Measurements from ENCODE around the gene ATF7. TPM values are rescaled to one million over a fixed set of nuclear protein-coding genes. Genes with fewer than 3 reads are reported as not detected.

The ATF7 gene
- total RNA-seq, 1 donor from 2014 or later = 12.7 TPM

DNA sequence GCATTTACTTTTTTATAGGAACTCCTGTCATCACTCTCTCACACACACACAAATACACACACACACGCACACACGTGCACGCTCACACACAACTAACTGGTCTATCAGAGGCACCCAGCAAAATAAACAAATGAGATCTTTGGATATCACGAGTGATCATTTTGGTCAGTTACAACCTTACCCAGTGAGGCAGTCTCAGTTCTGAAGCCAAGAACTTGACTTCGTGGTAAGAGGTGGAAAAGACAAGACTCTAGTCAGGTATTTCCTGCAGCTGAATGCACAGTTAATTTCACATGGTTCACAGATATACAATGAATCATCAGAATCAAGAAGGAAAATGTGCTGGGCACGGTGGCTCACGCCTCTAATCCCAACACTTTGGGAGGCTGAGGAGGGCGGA is 39.4 kb downstream of the ATF7 start:
- H4K20me1 ChIP-seq (ENCODE audit: low read depth) = peaks cover 16% of the 10 kb centered on the region
- H3K9me3 Mint-ChIP-seq = peaks cover 4% of the 10 kb centered on the region
- TF ChIP-seq EZH2phosphoT487 (IDR thresholded peaks at IDR 0.05) (no peak), EZH2 (IDR thresholded peaks at IDR 0.05) (no peak)
- TF ChIP-seq, protein P1, sequence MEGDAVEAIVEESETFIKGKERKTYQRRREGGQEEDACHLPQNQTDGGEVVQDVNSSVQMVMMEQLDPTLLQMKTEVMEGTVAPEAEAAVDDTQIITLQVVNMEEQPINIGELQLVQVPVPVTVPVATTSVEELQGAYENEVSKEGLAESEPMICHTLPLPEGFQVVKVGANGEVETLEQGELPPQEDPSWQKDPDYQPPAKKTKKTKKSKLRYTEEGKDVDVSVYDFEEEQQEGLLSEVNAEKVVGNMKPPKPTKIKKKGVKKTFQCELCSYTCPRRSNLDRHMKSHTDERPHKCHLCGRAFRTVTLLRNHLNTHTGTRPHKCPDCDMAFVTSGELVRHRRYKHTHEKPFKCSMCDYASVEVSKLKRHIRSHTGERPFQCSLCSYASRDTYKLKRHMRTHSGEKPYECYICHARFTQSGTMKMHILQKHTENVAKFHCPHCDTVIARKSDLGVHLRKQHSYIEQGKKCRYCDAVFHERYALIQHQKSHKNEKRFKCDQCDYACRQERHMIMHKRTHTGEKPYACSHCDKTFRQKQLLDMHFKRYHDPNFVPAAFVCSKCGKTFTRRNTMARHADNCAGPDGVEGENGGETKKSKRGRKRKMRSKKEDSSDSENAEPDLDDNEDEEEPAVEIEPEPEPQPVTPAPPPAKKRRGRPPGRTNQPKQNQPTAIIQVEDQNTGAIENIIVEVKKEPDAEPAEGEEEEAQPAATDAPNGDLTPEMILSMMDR (IDR thresholded peaks at IDR 0.05) = no peak
- no peak overlapping the region for H3K4me3 Mint-ChIP-seq
- no peaks in the 10 kb centered on the region for H3K9me3 ChIP-seq (ENCODE audit: low read depth)
- no peak overlapping the region for H3K4me3 ChIP-seq
- no peaks in the 10 kb centered on the region for H3K27me3 Mint-ChIP-seq (ENCODE audit: insufficient read depth, low read depth)
- no peaks in the 10 kb centered on the region for H3K36me3 ChIP-seq
- peaks cover 11% of the 10 kb centered on the region for H3F3A ChIP-seq (ENCODE audit: low read depth)
- peaks cover 19% of the 10 kb centered on the region for H3K4me1 Mint-ChIP-seq
- H3K27me3 ChIP-seq = no peaks in the 10 kb centered on the region
- peaks cover 20% of the 10 kb centered on the region for H3K4me1 ChIP-seq
- peaks cover 6% of the 10 kb centered on the region for H3K36me3 Mint-ChIP-seq
- no peak for DNase-seq (ENCODE audit: low spot score)
- no peak overlapping the region for H3K27ac Mint-ChIP-seq
- H3K9ac ChIP-seq = no peak overlapping the region
- H2AFZ ChIP-seq (replicated peaks) = no peak overlapping the region
- peaks cover 8% of the 10 kb centered on the region for H3K79me2 ChIP-seq (ENCODE audit: low read depth)
- H3K4me2 ChIP-seq = no peak overlapping the region
- no peak overlapping the region for H3K27ac ChIP-seq

GRCh38 chr12:53585448-53586125 is 40.6 kb downstream of the ATF7 start:
- H4K20me1 ChIP-seq (ENCODE audit: low read depth) = peaks cover 7% of the 10 kb centered on the region
- H3K4me1 Mint-ChIP-seq = peaks cover 9% of the 10 kb centered on the region
- no peak overlapping the region for H3K4me3 Mint-ChIP-seq

DNA sequence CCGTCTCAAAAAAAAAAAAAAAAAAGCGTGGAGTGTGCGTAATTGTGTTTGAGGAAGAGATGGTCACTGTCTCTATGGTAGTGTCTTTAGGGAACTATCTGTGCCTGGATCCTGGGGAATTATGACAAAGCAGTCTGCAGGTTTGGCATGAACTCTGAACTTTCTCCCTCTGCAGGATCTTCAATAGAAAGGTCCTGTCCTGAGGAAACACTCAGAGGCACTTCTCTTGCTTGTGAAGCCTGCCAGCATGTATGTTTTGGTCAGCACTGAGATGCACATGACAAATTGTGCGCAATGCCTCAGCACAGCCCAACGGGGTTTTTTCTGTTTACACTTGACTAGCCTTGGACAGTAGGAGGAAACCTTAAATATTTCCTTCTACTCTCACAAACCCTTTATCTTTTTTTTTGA is 46.6 kb downstream of the ATF7 start:
- no peaks in the 10 kb centered on the region for H4K20me1 ChIP-seq (ENCODE audit: low read depth)
- Mint-ChIP-seq H3K27me3 (ENCODE audit: insufficient read depth, low read depth) (peaks cover 5% of the 10 kb centered on the region), H3K4me3 (no peak overlapping the region), H3K4me1 (peaks cover 11% of the 10 kb centered on the region), H3K27ac (no peak overlapping the region), H3K9me3 (peaks cover 4% of the 10 kb centered on the region), H3K36me3 (peaks cover 12% of the 10 kb centered on the region)
- no peaks in the 10 kb centered on the region for H3K4me1 ChIP-seq
- no peak overlapping the region for H3K4me3 ChIP-seq
- H3K79me2 ChIP-seq (ENCODE audit: low read depth) = peaks cover 4% of the 10 kb centered on the region
- no peak overlapping the region for H3K27ac ChIP-seq
- H3F3A ChIP-seq (ENCODE audit: low read depth) = no peaks in the 10 kb centered on the region
- no peak overlapping the region for H3K4me2 ChIP-seq
- no peak for DNase-seq (ENCODE audit: low spot score)
- no peaks in the 10 kb centered on the region for H3K36me3 ChIP-seq
- no peak overlapping the region for H3K9ac ChIP-seq
- no peak overlapping the region for H2AFZ ChIP-seq (replicated peaks)
- no peaks in the 10 kb centered on the region for H3K27me3 ChIP-seq
- no peaks in the 10 kb centered on the region for H3K9me3 ChIP-seq (ENCODE audit: low read depth)
- TF ChIP-seq EZH2 (IDR thresholded peaks at IDR 0.05) = no peak
- TF ChIP-seq, protein P1 (IDR thresholded peaks at IDR 0.05) = no peak
- TF ChIP-seq EZH2phosphoT487 (IDR thresholded peaks at IDR 0.05) = no peak

More at GRCh38 chr12:53585448-53586125, 40.6 kb downstream of the ATF7 start:
- no peak overlapping the region for H3K9ac ChIP-seq
- H3F3A ChIP-seq (ENCODE audit: low read depth) = peaks cover 6% of the 10 kb centered on the region
- no peak for DNase-seq (ENCODE audit: low spot score)
- no peak overlapping the region for H3K4me3 ChIP-seq
- H2AFZ ChIP-seq (replicated peaks) = no peak overlapping the region
- H3K27me3 Mint-ChIP-seq (ENCODE audit: insufficient read depth, low read depth) = no peaks in the 10 kb centered on the region
- no peak overlapping the region for H3K4me2 ChIP-seq
- H3K36me3 Mint-ChIP-seq = peaks cover 6% of the 10 kb centered on the region
- H3K27ac ChIP-seq = no peak overlapping the region
- TF ChIP-seq EZH2 (IDR thresholded peaks at IDR 0.05) = no peak
- TF ChIP-seq EZH2phosphoT487 (IDR thresholded peaks at IDR 0.05) = no peak
- TF ChIP-seq, protein P1 (IDR thresholded peaks at IDR 0.05) = no peak
- H3K27me3 ChIP-seq = no peaks in the 10 kb centered on the region
- peaks cover 4% of the 10 kb centered on the region for H3K9me3 Mint-ChIP-seq
- H3K79me2 ChIP-seq (ENCODE audit: low read depth) = peaks cover 6% of the 10 kb centered on the region
- H3K36me3 ChIP-seq = no peaks in the 10 kb centered on the region
- H3K9me3 ChIP-seq (ENCODE audit: low read depth) = no peaks in the 10 kb centered on the region
- peaks cover 9% of the 10 kb centered on the region for H3K4me1 ChIP-seq
- H3K27ac Mint-ChIP-seq = no peak overlapping the region

All from neural progenitor cell (in vitro differentiated cells).